ENCODE results near the gene PGBD5.

The PGBD5 gene

DNA sequence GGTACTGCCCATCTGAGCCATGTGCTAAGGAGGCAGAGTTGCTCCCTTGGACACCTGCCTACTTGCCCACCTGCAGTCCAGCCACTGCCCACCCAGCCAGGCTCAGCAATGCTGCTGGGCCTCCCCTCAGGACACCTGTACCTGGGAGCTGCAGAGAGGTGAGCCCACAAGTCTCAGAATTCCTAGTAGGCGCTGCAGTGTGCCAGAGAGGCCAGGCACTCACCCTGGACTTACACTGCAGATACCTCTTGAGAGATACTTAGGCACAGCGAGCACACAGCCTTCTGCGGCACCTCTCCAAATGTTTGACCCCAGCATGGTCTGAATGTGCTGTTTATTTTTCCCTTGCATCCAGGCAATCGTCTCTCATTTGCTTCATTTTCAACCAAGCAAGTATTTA, 71.0 kb downstream of the PGBD5 start:
- no peaks in the 10 kb centered on the region for H3K27me3 ChIP-seq (ENCODE audit: control insufficient read depth in 3 of 3, insufficient read depth in 3 of 3, low read depth in 1 of 3, low read length in 3 of 3)
- DNase-seq (ENCODE audit: low spot score): no peak
- H2AK5ac ChIP-seq (ENCODE audit: low read depth, low read length): no peak overlapping the region
- H3K9ac ChIP-seq (ENCODE audit: low read depth, low read length, poor library complexity): no peak overlapping the region
- no peak overlapping the region for H2BK15ac ChIP-seq (ENCODE audit: low read length)
- H3K23ac ChIP-seq (ENCODE audit: low read depth, low read length, poor library complexity): peak overlapping the region; percentile 27
- no peak overlapping the region for H3K4me2 ChIP-seq (ENCODE audit: insufficient read depth, low read length, poor library complexity, severe bottlenecking)
- H3K18ac ChIP-seq (ENCODE audit: low read length): no peak overlapping the region
- H3K27ac ChIP-seq (replicated peaks; ENCODE audit: low read length): no peak overlapping the region
- H3K14ac ChIP-seq (ENCODE audit: low read length): no peak overlapping the region
- no peak overlapping the region for H2AFZ ChIP-seq (ENCODE audit: low read length)
- no peak overlapping the region for H2BK12ac ChIP-seq (ENCODE audit: low read length)
- no peak overlapping the region for H2BK120ac ChIP-seq (ENCODE audit: low read depth, low read length)
- no CpG with 5 or more reads among the region's 4 CpGs for WGBS, 2 donors (ENCODE audit: extremely low coverage in 2 of 2, insufficient read length in 2 of 2, insufficient replicate concordance in 1 of 2)
- peaks cover 0 to 2% of the 10 kb centered on the region in 2 donors for H3K9me3 ChIP-seq (replicated peaks in 1 of 2; ENCODE audit: control insufficient read depth in 2 of 2, insufficient read depth in 1 of 2, low read depth in 1 of 2, low read length in 2 of 2)
- H3K4me1 ChIP-seq (ENCODE audit: control insufficient read depth in 2 of 2, insufficient read depth in 1 of 2, low read depth in 1 of 2, low read length in 2 of 2): peaks cover 0 to 6% of the 10 kb centered on the region in 2 donors
- H4K91ac ChIP-seq (ENCODE audit: low read depth, low read length, poor library complexity): no peak overlapping the region
- H3K79me1 ChIP-seq (ENCODE audit: low read depth, low read length): no peaks in the 10 kb centered on the region
- no peak overlapping the region for H3K4ac ChIP-seq (ENCODE audit: low read length)
- H2BK5ac ChIP-seq (ENCODE audit: low read length): no peak overlapping the region
- no peak overlapping the region for H4K8ac ChIP-seq (ENCODE audit: low read depth, low read length)
- no peak overlapping the region for H3K4me3 ChIP-seq (ENCODE audit: low read length in 2 of 2)
- H3K36me3 ChIP-seq (replicated peaks in 1 of 2; ENCODE audit: control insufficient read depth in 2 of 2, insufficient read depth in 2 of 2, low read length in 2 of 2): peaks cover 0 to 53% of the 10 kb centered on the region in 2 donors

DNA sequence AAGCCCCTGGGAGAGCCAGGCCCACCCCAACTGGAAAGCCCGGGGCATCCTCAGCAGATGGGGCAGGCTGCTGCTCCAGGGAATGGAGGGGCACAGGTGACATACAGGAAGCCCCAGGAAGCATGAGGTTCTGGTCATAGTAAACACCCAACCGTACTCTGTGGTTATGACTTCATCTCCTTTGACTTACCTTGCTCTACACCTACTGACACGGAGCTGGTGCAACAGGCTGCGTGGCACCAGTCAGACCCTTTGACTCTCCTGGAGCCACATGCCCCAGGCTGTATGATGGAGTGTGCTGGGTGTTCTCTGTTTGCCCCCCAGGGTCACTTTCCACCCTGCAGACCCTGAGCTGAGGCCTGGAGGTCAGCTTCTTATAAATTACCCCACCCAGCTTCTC, 72.1 kb downstream of the PGBD5 start:
- Histone ChIP-seq H2AK5ac (ENCODE audit: low read depth, low read length) (no peak overlapping the region), H3K4ac (ENCODE audit: low read length) (no peak overlapping the region), H2BK12ac (ENCODE audit: low read length) (no peak overlapping the region), H4K91ac (ENCODE audit: low read depth, low read length, poor library complexity) (no peak overlapping the region), H3K36me3 (replicated peaks in 1 of 2; ENCODE audit: control insufficient read depth in 2 of 2, insufficient read depth in 2 of 2, low read length in 2 of 2) (peaks cover 0 to 65% of the 10 kb centered on the region in 2 donors), H4K8ac (ENCODE audit: low read depth, low read length) (no peak overlapping the region), H2BK15ac (ENCODE audit: low read length) (no peak overlapping the region), H3K23ac (ENCODE audit: low read depth, low read length, poor library complexity) (no peak overlapping the region), H3K27ac (replicated peaks; ENCODE audit: low read length) (no peak overlapping the region), H3K4me1 (ENCODE audit: control insufficient read depth in 2 of 2, insufficient read depth in 1 of 2, low read depth in 1 of 2, low read length in 2 of 2) (peaks cover 0 to 6% of the 10 kb centered on the region in 2 donors), H3K4me3 (ENCODE audit: low read length in 2 of 2) (no peak overlapping the region), H2BK120ac (ENCODE audit: low read depth, low read length) (no peak overlapping the region), H2AFZ (ENCODE audit: low read length) (no peak overlapping the region), H3K27me3 (ENCODE audit: control insufficient read depth in 3 of 3, insufficient read depth in 3 of 3, low read depth in 1 of 3, low read length in 3 of 3) (no peaks in the 10 kb centered on the region), H3K9ac (ENCODE audit: low read depth, low read length, poor library complexity) (no peak overlapping the region), H3K79me1 (ENCODE audit: low read depth, low read length) (no peaks in the 10 kb centered on the region), H3K4me2 (ENCODE audit: insufficient read depth, low read length, poor library complexity, severe bottlenecking) (no peak overlapping the region), H3K14ac (ENCODE audit: low read length) (no peak overlapping the region), H3K18ac (ENCODE audit: low read length) (no peak overlapping the region), H2BK5ac (ENCODE audit: low read length) (no peak overlapping the region), H3K9me3 (replicated peaks in 1 of 2; ENCODE audit: control insufficient read depth in 2 of 2, insufficient read depth in 1 of 2, low read depth in 1 of 2, low read length in 2 of 2) (peaks cover 0 to 2% of the 10 kb centered on the region in 2 donors)
- DNase-seq (ENCODE audit: low spot score): no peak
- WGBS, 2 donors (ENCODE audit: extremely low coverage in 2 of 2, insufficient read length in 2 of 2, insufficient replicate concordance in 1 of 2): no CpG with 5 or more reads among the region's 4 CpGs

DNA sequence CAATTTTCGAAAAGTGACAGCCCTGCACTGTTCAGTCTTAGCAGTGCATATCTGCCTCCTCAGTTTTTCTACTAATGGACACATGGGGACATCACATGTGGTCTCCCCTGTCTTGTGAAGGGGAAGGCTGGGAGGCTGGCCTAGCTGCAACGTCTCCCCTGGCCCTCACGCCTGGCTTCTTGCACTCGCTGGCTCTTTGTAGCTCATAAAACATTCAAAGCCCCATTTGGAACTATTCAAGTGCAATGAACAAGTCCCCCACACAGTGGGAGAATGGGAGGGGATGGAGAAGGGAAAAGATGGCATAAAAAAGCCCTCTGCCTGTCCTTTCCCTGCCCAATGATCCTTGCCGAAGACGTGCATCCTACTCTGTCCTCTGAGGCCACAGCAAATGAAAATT, 73.6 kb downstream of the PGBD5 start:
- no CpG with 5 or more reads among the region's 6 CpGs for WGBS, 2 donors (ENCODE audit: extremely low coverage in 2 of 2, insufficient read length in 2 of 2, insufficient replicate concordance in 1 of 2)
- peaks cover 0 to 2% of the 10 kb centered on the region in 2 donors for H3K9me3 ChIP-seq (replicated peaks in 1 of 2; ENCODE audit: control insufficient read depth in 2 of 2, insufficient read depth in 1 of 2, low read depth in 1 of 2, low read length in 2 of 2)
- no peak overlapping the region for H2AK5ac ChIP-seq (ENCODE audit: low read depth, low read length)
- no peak overlapping the region for H3K23ac ChIP-seq (ENCODE audit: low read depth, low read length, poor library complexity)
- no peak overlapping the region for H3K27ac ChIP-seq (replicated peaks; ENCODE audit: low read length)
- peaks cover 0 to 76% of the 10 kb centered on the region in 2 donors for H3K36me3 ChIP-seq (replicated peaks in 1 of 2; ENCODE audit: control insufficient read depth in 2 of 2, insufficient read depth in 2 of 2, low read length in 2 of 2)
- no peak overlapping the region for H2BK15ac ChIP-seq (ENCODE audit: low read length)
- H2BK5ac ChIP-seq (ENCODE audit: low read length): no peak overlapping the region
- H2BK12ac ChIP-seq (ENCODE audit: low read length): no peak overlapping the region
- no peak overlapping the region for H3K4ac ChIP-seq (ENCODE audit: low read length)
- DNase-seq (ENCODE audit: low spot score): no peak
- no peak overlapping the region for H2AFZ ChIP-seq (ENCODE audit: low read length)
- H3K9ac ChIP-seq (ENCODE audit: low read depth, low read length, poor library complexity): no peak overlapping the region
- H3K4me1 ChIP-seq (ENCODE audit: control insufficient read depth in 2 of 2, insufficient read depth in 1 of 2, low read depth in 1 of 2, low read length in 2 of 2): peaks cover 0 to 17% of the 10 kb centered on the region in 2 donors
- H3K79me1 ChIP-seq (ENCODE audit: low read depth, low read length): no peaks in the 10 kb centered on the region
- H4K91ac ChIP-seq (ENCODE audit: low read depth, low read length, poor library complexity): no peak overlapping the region
- H3K14ac ChIP-seq (ENCODE audit: low read length): no peak overlapping the region
- H4K8ac ChIP-seq (ENCODE audit: low read depth, low read length): no peak overlapping the region
- H2BK120ac ChIP-seq (ENCODE audit: low read depth, low read length): no peak overlapping the region
- H3K4me3 ChIP-seq (ENCODE audit: low read length in 2 of 2): no peak overlapping the region
- no peak overlapping the region for H3K4me2 ChIP-seq (ENCODE audit: insufficient read depth, low read length, poor library complexity, severe bottlenecking)
- H3K27me3 ChIP-seq (ENCODE audit: control insufficient read depth in 3 of 3, insufficient read depth in 3 of 3, low read depth in 1 of 3, low read length in 3 of 3): no peaks in the 10 kb centered on the region
- no peak overlapping the region for H3K18ac ChIP-seq (ENCODE audit: low read length)

DNA sequence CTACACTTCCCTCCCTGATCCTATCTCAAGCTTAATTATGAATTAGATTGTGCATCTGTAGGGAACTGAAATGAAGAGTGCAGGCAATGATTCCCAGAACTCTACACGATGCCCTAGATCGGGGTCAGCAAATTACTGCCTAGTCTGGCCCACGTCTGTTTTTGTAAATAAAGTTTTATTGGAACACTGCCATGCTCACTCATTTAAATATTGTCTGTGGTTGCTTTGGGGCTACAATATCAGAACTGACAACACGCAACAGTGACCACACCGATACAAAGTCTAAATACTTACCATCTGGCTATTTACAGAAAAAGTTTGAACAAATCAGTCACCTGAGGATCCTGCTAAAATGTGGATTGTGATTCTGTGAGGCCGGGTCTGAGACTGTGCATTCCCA, 74.1 kb downstream of the PGBD5 start:
- Histone ChIP-seq H2BK12ac (ENCODE audit: low read length) (no peak overlapping the region), H3K27ac (replicated peaks; ENCODE audit: low read length) (no peak overlapping the region), H3K79me1 (ENCODE audit: low read depth, low read length) (no peaks in the 10 kb centered on the region), H2AFZ (ENCODE audit: low read length) (no peak overlapping the region), H3K4me3 (ENCODE audit: low read length in 2 of 2) (no peak overlapping the region), H2BK5ac (ENCODE audit: low read length) (no peak overlapping the region), H3K9me3 (replicated peaks in 1 of 2; ENCODE audit: control insufficient read depth in 2 of 2, insufficient read depth in 1 of 2, low read depth in 1 of 2, low read length in 2 of 2) (peaks cover 0 to 2% of the 10 kb centered on the region in 2 donors), H2AK5ac (ENCODE audit: low read depth, low read length) (no peak overlapping the region), H2BK120ac (ENCODE audit: low read depth, low read length) (no peak overlapping the region), H3K4me2 (ENCODE audit: insufficient read depth, low read length, poor library complexity, severe bottlenecking) (no peak overlapping the region), H3K36me3 (replicated peaks in 1 of 2; ENCODE audit: control insufficient read depth in 2 of 2, insufficient read depth in 2 of 2, low read length in 2 of 2) (peaks cover 0 to 73% of the 10 kb centered on the region in 2 donors), H3K18ac (ENCODE audit: low read length) (no peak overlapping the region), H3K4ac (ENCODE audit: low read length) (no peak overlapping the region), H4K91ac (ENCODE audit: low read depth, low read length, poor library complexity) (no peak overlapping the region), H3K9ac (ENCODE audit: low read depth, low read length, poor library complexity) (no peak overlapping the region), H4K8ac (ENCODE audit: low read depth, low read length) (no peak overlapping the region), H3K14ac (ENCODE audit: low read length) (no peak overlapping the region), H3K27me3 (ENCODE audit: control insufficient read depth in 3 of 3, insufficient read depth in 3 of 3, low read depth in 1 of 3, low read length in 3 of 3) (no peaks in the 10 kb centered on the region), H3K23ac (ENCODE audit: low read depth, low read length, poor library complexity) (no peak overlapping the region), H2BK15ac (ENCODE audit: low read length) (no peak overlapping the region), H3K4me1 (ENCODE audit: control insufficient read depth in 2 of 2, insufficient read depth in 1 of 2, low read depth in 1 of 2, low read length in 2 of 2) (peaks cover 0 to 17% of the 10 kb centered on the region in 2 donors)
- WGBS, 2 donors (ENCODE audit: extremely low coverage in 2 of 2, insufficient read length in 2 of 2, insufficient replicate concordance in 1 of 2): no CpG with 5 or more reads among the region's 6 CpGs
- DNase-seq (ENCODE audit: low spot score): no peak
